ENCODE results near the gene BICD2. TPM values are rescaled to one million over a fixed set of nuclear protein-coding genes. Genes with fewer than 3 reads are reported as not detected.

The BICD2 gene
- total and polyA plus RNA-seq, 4 donors = 13.8 to 33.2 (median 26.4) TPM

GRCh38 chr9:92781899-92782298 lies 17.3 kb upstream of the BICD2 start:
- ATAC-seq (ENCODE audit: insufficient read depth, low FRiP score) (no peak), DNase-seq (no peak)
- H3K9me3 ChIP-seq (ENCODE audit: control insufficient read depth in 4 of 4, insufficient read depth in 3 of 4, low read length in 3 of 4) = peaks cover 0 to 5% (median under 1%) of the 10 kb centered on the region in 4 donors
- H3K4me1 ChIP-seq (ENCODE audit: control insufficient read depth in 5 of 5, insufficient read depth in 5 of 5, low read length in 5 of 5) = no peaks in the 10 kb centered on the region
- no peak overlapping the region for H3K27ac ChIP-seq (ENCODE audit: low read depth in 1 of 2, low read length in 1 of 2)
- peaks cover 0 to 7% (median 2%) of the 10 kb centered on the region in 3 donors for H3K27me3 ChIP-seq (ENCODE audit: control insufficient read depth in 3 of 3, insufficient read depth in 3 of 3, low read length in 2 of 3)
- 81 to 93% methylated on average over 2 of the region's 2 CpGs for WGBS, 2 donors
- H3K4me3 ChIP-seq = no peak overlapping the region
- no peak overlapping the region for H3K9ac ChIP-seq (ENCODE audit: insufficient read depth in 1 of 2, low read length in 2 of 2)
- TF ChIP-seq CTCF (IDR thresholded peaks at IDR 0.05; ENCODE audit: control extremely low read depth, extremely low read depth) = no peak
- no peaks in the 10 kb centered on the region for H3K36me3 ChIP-seq (ENCODE audit: control insufficient read depth in 4 of 4, insufficient read depth in 4 of 4, low read length in 4 of 4)

GRCh38 chr9:92780206-92780605 lies 15.6 kb upstream of the BICD2 start:
- DNase-seq (no peak), ATAC-seq (ENCODE audit: insufficient read depth, low FRiP score) (no peak)
- Histone ChIP-seq H3K9me3 (ENCODE audit: control insufficient read depth in 4 of 4, insufficient read depth in 3 of 4, low read length in 3 of 4) (peaks cover 0 to 3% (median under 1%) of the 10 kb centered on the region in 4 donors), H3K4me3 (no peak overlapping the region), H3K27me3 (ENCODE audit: control insufficient read depth in 3 of 3, insufficient read depth in 3 of 3, low read length in 2 of 3) (peaks cover 0 to 7% (median 2%) of the 10 kb centered on the region in 3 donors), H3K27ac (ENCODE audit: low read depth in 1 of 2, low read length in 1 of 2) (no peak overlapping the region), H3K4me1 (ENCODE audit: control insufficient read depth in 5 of 5, insufficient read depth in 5 of 5, low read length in 5 of 5) (no peaks in the 10 kb centered on the region), H3K9ac (ENCODE audit: insufficient read depth in 1 of 2, low read length in 2 of 2) (no peak overlapping the region), H3K36me3 (ENCODE audit: control insufficient read depth in 4 of 4, insufficient read depth in 4 of 4, low read length in 4 of 4) (no peaks in the 10 kb centered on the region)
- no peak for TF ChIP-seq CTCF (IDR thresholded peaks at IDR 0.05; ENCODE audit: control extremely low read depth, extremely low read depth)

- Histone ChIP-seq H3K27ac (ENCODE audit: low read depth in 1 of 2, low read length in 1 of 2) (no peak overlapping the region), H3K9me3 (ENCODE audit: control insufficient read depth in 4 of 4, insufficient read depth in 3 of 4, low read length in 3 of 4) (peaks cover 0 to 3% (median under 1%) of the 10 kb centered on the region in 4 donors), H3K4me3 (no peak overlapping the region), H3K36me3 (ENCODE audit: control insufficient read depth in 4 of 4, insufficient read depth in 4 of 4, low read length in 4 of 4) (no peaks in the 10 kb centered on the region), H3K27me3 (ENCODE audit: control insufficient read depth in 3 of 3, insufficient read depth in 3 of 3, low read length in 2 of 3) (peaks cover 0 to 2% (median 0%) of the 10 kb centered on the region in 3 donors), H3K4me1 (ENCODE audit: control insufficient read depth in 5 of 5, insufficient read depth in 5 of 5, low read length in 5 of 5) (peaks cover 0 to 4% (median 0%) of the 10 kb centered on the region in 5 donors), H3K9ac (ENCODE audit: insufficient read depth in 1 of 2, low read length in 2 of 2) (no peak overlapping the region)
- 31 to 62% methylated on average over 5 of the region's 5 CpGs for WGBS, 2 donors
- no peak for DNase-seq
- no peak for ATAC-seq (ENCODE audit: insufficient read depth, low FRiP score)
- TF ChIP-seq CTCF (IDR thresholded peaks at IDR 0.05; ENCODE audit: control extremely low read depth, extremely low read depth) = no peak
Measured at GRCh38 chr9:92775466-92775865, 10.8 kb upstream of the BICD2 start.

- H3K9me3 ChIP-seq (ENCODE audit: control insufficient read depth in 4 of 4, insufficient read depth in 3 of 4, low read length in 3 of 4) = peaks cover 0 to 3% (median under 1%) of the 10 kb centered on the region in 4 donors
- H3K4me1 ChIP-seq (ENCODE audit: control insufficient read depth in 5 of 5, insufficient read depth in 5 of 5, low read length in 5 of 5) = peaks cover 0 to 8% (median 0%) of the 10 kb centered on the region in 5 donors
- no peak for TF ChIP-seq CTCF (IDR thresholded peaks at IDR 0.05; ENCODE audit: control extremely low read depth, extremely low read depth)
- no peak overlapping the region for H3K9ac ChIP-seq (ENCODE audit: insufficient read depth in 1 of 2, low read length in 2 of 2)
- H3K36me3 ChIP-seq (ENCODE audit: control insufficient read depth in 4 of 4, insufficient read depth in 4 of 4, low read length in 4 of 4) = no peaks in the 10 kb centered on the region
- H3K27me3 ChIP-seq (ENCODE audit: control insufficient read depth in 3 of 3, insufficient read depth in 3 of 3, low read length in 2 of 3) = peaks cover 0 to 2% (median 0%) of the 10 kb centered on the region in 3 donors
- ATAC-seq (ENCODE audit: insufficient read depth, low FRiP score) (no peak), DNase-seq (no peak)
- H3K27ac ChIP-seq (ENCODE audit: low read depth in 1 of 2, low read length in 1 of 2) = no peak overlapping the region
- 76 to 81% methylated on average over 1 of the region's 1 CpG for WGBS, 2 donors
- no peak overlapping the region for H3K4me3 ChIP-seq
Measured at GRCh38 chr9:92774274-92774673, 9.6 kb upstream of the BICD2 start.
